K562 (cell line): ENCODE data around the gene CTSW. TPM values are rescaled to one million over a fixed set of nuclear protein-coding genes. Genes with fewer than 3 reads are reported as not detected.
A peak's percentile ranks its signal among the peaks of the same experiment; 100 is the strongest.

Experiments
- ARID3B ChIP-seq: fragments of 250-450 bp; sonication (Bioruptor Pico); IDR thresholded peaks from 2 replicates; pipeline ENCODE4 v1.4.0; 2020; ENCODE audit warnings: borderline replicate concordance
- ATF7 ChIP-seq: fragments of 450-650 bp; IDR thresholded peaks from 2 replicates; pipeline ENCODE4 v1.7.1; 2014; ENCODE audit warnings: mild to moderate bottlenecking, moderate library complexity
- BCOR ChIP-seq: fragments of 450-650 bp; IDR thresholded peaks from 2 replicates; pipeline ENCODE4 v1.6.1; 2016
- CGGBP1 ChIP-seq: fragments of 250-450 bp; sonication (Bioruptor Pico); IDR thresholded peaks from 2 replicates; pipeline ENCODE4 v1.9.0; 2021; ENCODE audit warnings: mild to moderate bottlenecking
- CHD4 ChIP-seq: fragments of 200-600 bp; sonication (generic); IDR thresholded peaks from 3 replicates; pipeline ENCODE4 v1.6.1; 2012; ENCODE audit warnings: low read depth, mild to moderate bottlenecking, mixed read lengths, low read length, inconsistent platforms; ENCODE audit not compliant: insufficient read depth, insufficient replicate concordance, poor library complexity, severe bottlenecking
- COPS2 ChIP-seq: fragments of 450-650 bp; conservative IDR thresholded peaks from 2 replicates; pipeline ENCODE4 v1.6.1; 2016; ENCODE audit warnings: mild to moderate bottlenecking, moderate library complexity
- FOXA1 ChIP-seq: fragments of 450-650 bp; IDR thresholded peaks from 2 replicates; pipeline ENCODE4 v1.6.1; 2016; ENCODE audit warnings: mild to moderate bottlenecking, borderline replicate concordance
- FOXP4 ChIP-seq: sonication (generic); formaldehyde crosslinking; IDR thresholded peaks from 2 replicates; pipeline ENCODE4 v1.8.0; 2022; ENCODE audit warnings: mild to moderate bottlenecking, missing genetic modification reagents, borderline replicate concordance
- HINFP ChIP-seq: fragments of 450-650 bp; conservative IDR thresholded peaks from 2 replicates; pipeline ENCODE4 v1.6.1; 2016; ENCODE audit warnings: missing genetic modification characterization, low read depth, mild to moderate bottlenecking, control low read depth, missing compliant biosample characterization
- HNRNPUL1 ChIP-seq: fragments of 200-400 bp; formaldehyde crosslinking; IDR thresholded peaks from 2 replicates; pipeline ENCODE4 v1.6.1; 2017; ENCODE audit warnings: low read length
- HOXB6 ChIP-seq: fragments of 250-450 bp; sonication (Bioruptor Pico); IDR thresholded peaks from 2 replicates; pipeline ENCODE4 v1.5.1; 2022; ENCODE audit warnings: mild to moderate bottlenecking, borderline replicate concordance
- HSF4 ChIP-seq: fragments of 250-450 bp; sonication (Bioruptor Pico); IDR thresholded peaks from 2 replicates; pipeline ENCODE4 v2.1.2; 2022; ENCODE audit warnings: mild to moderate bottlenecking, moderate library complexity, borderline replicate concordance
- PHF21A ChIP-seq: fragments of 450-650 bp; IDR thresholded peaks from 2 replicates; pipeline ENCODE4 v1.6.1; 2017; ENCODE audit warnings: low read depth, borderline replicate concordance
- PML ChIP-seq: IDR thresholded peaks from 2 replicates; pipeline ENCODE4 v1.6.1; 2012; ENCODE audit warnings: low read length, inconsistent platforms
- RBM39 ChIP-seq: fragments of 200-400 bp; formaldehyde crosslinking; optimal IDR thresholded peaks from 2 replicates; pipeline ENCODE3; 2018; ENCODE audit warnings: low read depth, low read length
- RNF2 ChIP-seq: sonication (generic); IDR thresholded peaks from 2 replicates; pipeline ENCODE4 v1.6.1; 2016
- STAG1 ChIP-seq: sonication (generic); formaldehyde crosslinking; IDR thresholded peaks from 2 replicates; pipeline ENCODE4 v1.5.0; 2020; ENCODE audit warnings: missing genetic modification reagents, borderline replicate concordance
- TCFL5 ChIP-seq: fragments of 250-450 bp; sonication (Bioruptor Pico); conservative IDR thresholded peaks from 2 replicates; pipeline ENCODE4 v1.6.1; 2021; ENCODE audit warnings: mild to moderate bottlenecking, moderate library complexity, matching md5 sums
- TRIM28 ChIP-seq: fragments of 450-650 bp; IDR thresholded peaks from 2 replicates; pipeline ENCODE4 v1.6.1; 2017
- ZEB2 ChIP-seq: fragments of 450-650 bp; IDR thresholded peaks from 2 replicates; pipeline ENCODE4 v1.6.1; 2016
- ZFPM2 ChIP-seq: fragments of 250-450 bp; sonication (Bioruptor Pico); IDR thresholded peaks from 2 replicates; pipeline ENCODE4 v1.5.1; 2022; ENCODE audit warnings: mild to moderate bottlenecking
- ZNF316 ChIP-seq: fragments of 450-650 bp; IDR thresholded peaks from 2 replicates; pipeline ENCODE4 v1.6.1; 2016
- ZNF347 ChIP-seq: fragments of 450-650 bp; formaldehyde crosslinking; IDR thresholded peaks from 2 replicates; pipeline ENCODE4 v1.4.0; 2020; ENCODE audit warnings: low read depth, mild to moderate bottlenecking, moderate library complexity
- ZNF507 ChIP-seq: conservative IDR thresholded peaks from 2 replicates; pipeline ENCODE4 v1.6.1; 2017; ENCODE audit warnings: missing genetic modification characterization, missing compliant biosample characterization
- ZNF75A ChIP-seq: fragments of 450-650 bp; formaldehyde crosslinking; IDR thresholded peaks from 2 replicates; pipeline ENCODE4 v1.4.0; 2020; ENCODE audit warnings: mild to moderate bottlenecking
- ZNF785 ChIP-seq: fragments of 250-450 bp; sonication (Bioruptor Pico); IDR thresholded peaks from 2 replicates; pipeline ENCODE4 v1.4.0; 2020; ENCODE audit warnings: mild to moderate bottlenecking
- polyA plus RNA-seq, 8 experiments: library from polyadenylated mRNA; depleted of rRNA in 4 of 8; stranded (reverse) in 5 of 8; unstranded in 3 of 8; fragments of >200 nt; fragmentation: Nextera tagmentation in 2 of 8; fragmentation: Illumina TruSeq in 1 of 8; extraction: Ambion mirVana in 2 of 8; extraction: Trizol in 1 of 8; gene quantifications; 2 replicates each; pipeline versions ENCODE4 v1.2.1 to v1.2.3, GENCODE V29; 2011 to 2014; ENCODE audit warnings: inconsistent platforms in 1 of 8, missing spikeins in 1 of 8
- total RNA-seq, 7 experiments: library from RNA; depleted of rRNA in 6 of 7; stranded (reverse); fragments of >200 nt in 6 of 7; fragmentation: Illumina TruSeq in 2 of 7; extraction: Trizol in 2 of 7; gene quantifications; 2 replicates each; pipeline versions ENCODE4 v1.2.1 to v1.2.3, GENCODE V29; 2011 to 2021; ENCODE audit warnings: low replicate concordance in 1 of 7

The CTSW gene
- total and polyA plus RNA-seq, 9 of the 15 experiments (the other 6 are each of a cell fraction or from before 2014, with no cell fraction given), result 0.04 TPM; not detected in 8

- TF ChIP-seq ATF7 (peak; percentile 84), CHD4 (no peak), HOXB6 (CRISPR knock-in tag) (no peak), PHF21A (no peak; the same call in 1 of the 2 replicates), HNRNPUL1 (no peak; the same call in 1 of the 2 replicates), ZNF347 (no peak), ZFPM2 (CRISPR knock-in tag) (no peak), FOXP4 (CRISPR knock-in tag) (peak; percentile 21; the same call in 1 of the 2 replicates), RBM39 (peak; percentile 87), TCFL5 (CRISPR knock-in tag) (no peak), ZNF507 (tag) (no peak), CGGBP1 (no peak), HINFP (tag) (no peak), HSF4 (CRISPR knock-in tag) (no peak), PML (no peak), ARID3B (CRISPR knock-in tag) (no peak), ZEB2 (no peak), ZNF785 (CRISPR knock-in tag) (no peak), BCOR (peak; percentile 57; the same call in 1 of the 2 replicates), STAG1 (no peak), FOXA1 (no peak), RNF2 (peak; percentile 91), ZNF75A (CRISPR knock-in tag) (no peak), COPS2 (no peak), TRIM28 (0 out of 2 replicates have a peak, but pooled peaks have one; percentile 12), ZNF316 (peak; percentile 96)
Observed at GRCh38 chr11:65899356-65900124, 19.9 kb downstream of the CTSW start (continued).
